SU-DHL-6 (cell line): Measurements from ENCODE around the gene KDM4E.

Experiments
- H2AFZ ChIP-seq: fragments of 200-600 bp; sonication (generic); 2 replicates; pipeline ENCODE4 v1.6.1; 2014; ENCODE audit warnings: low read depth, mild to moderate bottlenecking, moderate library complexity, mixed read lengths, antibody characterized with exemption, low read length; ENCODE audit not compliant: severe bottlenecking
- H3F3A ChIP-seq: fragments of 200-600 bp; shearing (Covaris generic); 2 replicates; pipeline ENCODE4 v1.6.0; 2016; ENCODE audit warnings: antibody characterized with exemption, mild to moderate bottlenecking; ENCODE audit not compliant: insufficient read depth
- H3K27ac ChIP-seq: fragments of 200-600 bp; sonication (generic); 2 replicates; pipeline ENCODE4 v1.5.1; 2016; ENCODE audit warnings: low read depth, mild to moderate bottlenecking, low read length, moderate library complexity, mixed read lengths
- H3K27me3 ChIP-seq: fragments of 200-600 bp; sonication (generic), shearing (Covaris generic); 2 replicates; pipeline ENCODE4 v1.6.0; 2014; ENCODE audit warnings: mild to moderate bottlenecking, low read length
- H3K36me3 ChIP-seq: fragments of 200-600 bp; sonication (generic); 2 replicates; pipeline ENCODE4 v1.6.1; 2014; ENCODE audit warnings: mild to moderate bottlenecking, low read length, mixed read lengths
- H3K4me2 ChIP-seq: fragments of 300-600, 200-600 bp; shearing (Covaris generic), sonication (generic); 2 replicates; pipeline ENCODE4 v1.6.0; 2014; ENCODE audit warnings: low read length, low read depth, mild to moderate bottlenecking; ENCODE audit not compliant: poor library complexity, severe bottlenecking
- H3K4me3 ChIP-seq: fragments of 200-600 bp; sonication (generic); 2 replicates; pipeline ENCODE4 v1.5.1; 2014; ENCODE audit warnings: antibody characterized with exemption, low read length, mild to moderate bottlenecking, mixed read lengths; ENCODE audit not compliant: insufficient read depth, poor library complexity, severe bottlenecking
- H3K79me2 ChIP-seq: fragments of 200-600 bp; sonication (generic); 2 replicates; pipeline ENCODE4 v1.6.1; 2014; ENCODE audit warnings: mild to moderate bottlenecking, low read length, moderate library complexity; ENCODE audit not compliant: insufficient read depth
- H3K9ac ChIP-seq: fragments of 200-600 bp; sonication (generic); 2 replicates; pipeline ENCODE4 v1.7.0; 2014; ENCODE audit warnings: mild to moderate bottlenecking, low read length
- H3K9me2 ChIP-seq: fragments of 200-600 bp; sonication (generic); replicated peaks from 2 replicates; pipeline ENCODE4 v1.6.1; 2014; ENCODE audit warnings: low read length; ENCODE audit not compliant: insufficient read depth
- H3K9me3 ChIP-seq: fragments of 200-600 bp; sonication (generic); 2 replicates; pipeline ENCODE4 v1.6.1; 2014; ENCODE audit warnings: low read length, mixed read lengths; ENCODE audit not compliant: insufficient read depth
- H4K20me1 ChIP-seq: fragments of 200-600 bp; sonication (generic); 2 replicates; pipeline ENCODE4 v1.6.1; 2014; ENCODE audit warnings: low read depth, mild to moderate bottlenecking, antibody characterized with exemption, low read length, moderate library complexity, mixed read lengths
- CTCF ChIP-seq: fragments of 200-600 bp; sonication (generic); IDR thresholded peaks from one replicate; pipeline ENCODE4 v1.5.1; 2017; ENCODE audit warnings: antibody characterized with exemption, mild to moderate bottlenecking, low read length, moderate library complexity; ENCODE audit not compliant: insufficient read depth, poor library complexity, severe bottlenecking
- EZH2phosphoT487 ChIP-seq: fragments of 200-600 bp; sonication (generic), shearing (Covaris generic); conservative IDR thresholded peaks from 2 replicates; pipeline ENCODE4 v1.6.1; 2018; ENCODE audit warnings: mild to moderate bottlenecking, antibody characterized with exemption, low read length, moderate library complexity, mixed read lengths

KDM4E gene

GRCh38 chr11:95024958-95025357, at the start of gene KDM4E:
Gene KDM4E (plus strand): TSS chr11:95025258. CDS start chr11:95025558, 300 bp downstream.
- Histone ChIP-seq H2AFZ (no peak within 1 kb of the TSS), H4K20me1 (no peaks in the 10 kb centered on the region), H3K79me2 (no peaks in the 10 kb centered on the region), H3K4me2 (no peak within 1 kb of the TSS), H3K27ac (no peak within 1 kb of the TSS), H3F3A (no peaks in the 10 kb centered on the region), H3K4me3 (no peak within 1 kb of the TSS), H3K9ac (no peak within 1 kb of the TSS), H3K9me2 (no peaks in the 10 kb centered on the region), H3K9me3 (no peaks in the 10 kb centered on the region), H3K36me3 (no peaks in the 10 kb centered on the region), H3K27me3 (no peaks in the 10 kb centered on the region)
- TF ChIP-seq CTCF (no peak), EZH2phosphoT487 (no peak)

- no peaks in the 10 kb centered on the region for H3K9me2 ChIP-seq
- no peaks in the 10 kb centered on the region for H3K9me3 ChIP-seq
- H3K4me2 ChIP-seq: no peak overlapping the region
- H3F3A ChIP-seq: no peaks in the 10 kb centered on the region
- H3K36me3 ChIP-seq: peaks cover 15% of the 10 kb centered on the region
- no peak overlapping the region for H3K4me3 ChIP-seq
- no peak overlapping the region for H3K27ac ChIP-seq
- TF ChIP-seq EZH2phosphoT487 (no peak), CTCF (no peak)
- H3K9ac ChIP-seq: no peak overlapping the region
- H3K27me3 ChIP-seq: no peaks in the 10 kb centered on the region
- H4K20me1 ChIP-seq: no peaks in the 10 kb centered on the region
- H3K79me2 ChIP-seq: peaks cover 22% of the 10 kb centered on the region
- no peak overlapping the region for H2AFZ ChIP-seq
These were observed 49.5 kb upstream of the KDM4E start for GRCh38 chr11:94975599-94975998.

- Histone ChIP-seq H3K27me3 (no peaks in the 10 kb centered on the region), H3K36me3 (no peaks in the 10 kb centered on the region), H3K4me2 (no peak overlapping the region), H3K27ac (no peak overlapping the region), H3K9ac (no peak overlapping the region), H3K4me3 (no peak overlapping the region), H3K79me2 (no peaks in the 10 kb centered on the region), H4K20me1 (no peaks in the 10 kb centered on the region), H2AFZ (no peak overlapping the region), H3K9me2 (no peaks in the 10 kb centered on the region), H3F3A (no peaks in the 10 kb centered on the region), H3K9me3 (no peaks in the 10 kb centered on the region)
- no peak for TF ChIP-seq EZH2phosphoT487
- no peak for TF ChIP-seq CTCF
These were observed 37.7 kb upstream of the KDM4E start for GRCh38 chr11:94987378-94987777.
